Uterus (tissue), 2 donors: Measurements from ENCODE around the gene YPEL2.

Experiments used
- CTCF ChIP-seq, 4 experiments: fragments of 200-600 bp in 2 of 4; fragments of 450-650 bp in 2 of 4; sonication (generic) in 2 of 4; IDR thresholded peaks; one replicate each; pipeline ENCODE4 v1.5.1; 2016 to 2019; ENCODE audit warnings: antibody characterized with exemption in 4 of 4, mild to moderate bottlenecking in 2 of 4, moderate library complexity in 1 of 4
- POLR2A ChIP-seq, 2 donors: fragments of 450-650 bp; IDR thresholded peaks; one replicate each; pipeline ENCODE4 v1.6.1; 2016; ENCODE audit warnings: antibody characterized with exemption in 2 of 2, mild to moderate bottlenecking in 1 of 2, moderate library complexity in 1 of 2

- no peak for TF ChIP-seq CTCF (IDR thresholded peaks at IDR 0.05)
- no peak for TF ChIP-seq POLR2A (IDR thresholded peaks at IDR 0.05)
Measured at GRCh38 chr17:59428916-59429485, 97.5 kb downstream of the YPEL2 start.
